Chondrocyte (in vitro differentiated cells): ENCODE measurements around the gene TMEM131L. TPM values are rescaled to one million over a fixed set of nuclear protein-coding genes. Genes with fewer than 3 reads are reported as not detected.

Experiments
- DNase-seq: peaks from one replicate; pipeline ENCODE4 v3.0.0; 2021; ENCODE audit warnings: mixed read lengths, low spot score
- H3K27ac Mint-ChIP-seq: one replicate; pipeline ENCODE4 v1.8.0; 2021; ENCODE audit warnings: mild to moderate bottlenecking, moderate library complexity, mixed read lengths; ENCODE audit not compliant: unreplicated experiment
- H3K27me3 Mint-ChIP-seq: 2 replicates; pipeline ENCODE4 v1.8.0; 2021; ENCODE audit warnings: low read depth, mixed read lengths
- H3K36me3 Mint-ChIP-seq: 2 replicates; pipeline ENCODE4 v1.8.0; 2021; ENCODE audit warnings: low read depth, mixed read lengths
- H3K4me1 Mint-ChIP-seq: 2 replicates; pipeline ENCODE4 v1.8.0; 2021; ENCODE audit warnings: low read depth, mild to moderate bottlenecking, mixed read lengths
- H3K4me3 Mint-ChIP-seq: one replicate; pipeline ENCODE4 v1.8.0; 2021; ENCODE audit warnings: mild to moderate bottlenecking, moderate library complexity, mixed read lengths; ENCODE audit not compliant: unreplicated experiment
- H3K9me3 Mint-ChIP-seq: 2 replicates; pipeline ENCODE4 v1.8.0; 2021; ENCODE audit warnings: low read depth, mixed read lengths
- total RNA-seq: library from RNA; stranded (reverse); gene quantifications from 3 replicates; pipeline ENCODE4 v1.2.1, GENCODE V29; 2021
- TF ChIP-seq, protein P1 (sequence below): fragments of 200-600 bp; sonication (generic); IDR thresholded peaks from 2 replicates; pipeline ENCODE4 v1.5.0; 2021; ENCODE audit warnings: antibody characterized with exemption, mild to moderate bottlenecking, moderate library complexity

TMEM131L gene
- total RNA-seq, 1 donor from 2014 or later = 8.4 TPM

DNA sequence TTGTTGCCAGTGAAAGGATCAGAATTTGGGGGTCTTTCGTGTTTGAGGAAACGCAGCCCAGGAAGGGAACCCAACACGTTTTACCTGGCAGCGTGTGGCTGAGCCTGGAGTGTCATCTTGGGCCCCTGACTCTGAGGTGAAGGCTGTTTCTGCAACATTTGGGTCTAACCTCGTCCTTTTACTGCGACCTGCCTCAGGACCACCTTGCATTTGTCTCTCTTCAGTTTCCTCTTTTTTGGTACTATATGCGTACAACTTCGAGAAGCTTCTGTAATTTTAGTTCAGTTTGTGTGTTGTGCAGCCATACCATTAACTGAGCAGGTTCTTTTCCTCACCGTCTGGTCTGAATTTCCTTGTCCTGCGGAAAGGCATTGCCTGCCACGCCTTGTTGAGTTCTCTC lies 61.5 kb downstream of the TMEM131L start:
- TF ChIP-seq, protein P1, sequence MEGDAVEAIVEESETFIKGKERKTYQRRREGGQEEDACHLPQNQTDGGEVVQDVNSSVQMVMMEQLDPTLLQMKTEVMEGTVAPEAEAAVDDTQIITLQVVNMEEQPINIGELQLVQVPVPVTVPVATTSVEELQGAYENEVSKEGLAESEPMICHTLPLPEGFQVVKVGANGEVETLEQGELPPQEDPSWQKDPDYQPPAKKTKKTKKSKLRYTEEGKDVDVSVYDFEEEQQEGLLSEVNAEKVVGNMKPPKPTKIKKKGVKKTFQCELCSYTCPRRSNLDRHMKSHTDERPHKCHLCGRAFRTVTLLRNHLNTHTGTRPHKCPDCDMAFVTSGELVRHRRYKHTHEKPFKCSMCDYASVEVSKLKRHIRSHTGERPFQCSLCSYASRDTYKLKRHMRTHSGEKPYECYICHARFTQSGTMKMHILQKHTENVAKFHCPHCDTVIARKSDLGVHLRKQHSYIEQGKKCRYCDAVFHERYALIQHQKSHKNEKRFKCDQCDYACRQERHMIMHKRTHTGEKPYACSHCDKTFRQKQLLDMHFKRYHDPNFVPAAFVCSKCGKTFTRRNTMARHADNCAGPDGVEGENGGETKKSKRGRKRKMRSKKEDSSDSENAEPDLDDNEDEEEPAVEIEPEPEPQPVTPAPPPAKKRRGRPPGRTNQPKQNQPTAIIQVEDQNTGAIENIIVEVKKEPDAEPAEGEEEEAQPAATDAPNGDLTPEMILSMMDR = no peak
- Mint-ChIP-seq H3K36me3 (no peaks in the 10 kb centered on the region), H3K4me3 (no peak overlapping the region), H3K9me3 (no peaks in the 10 kb centered on the region), H3K27me3 (no peaks in the 10 kb centered on the region), H3K27ac (no peak overlapping the region), H3K4me1 (peaks cover 27% of the 10 kb centered on the region)
- no peak for DNase-seq

DNA sequence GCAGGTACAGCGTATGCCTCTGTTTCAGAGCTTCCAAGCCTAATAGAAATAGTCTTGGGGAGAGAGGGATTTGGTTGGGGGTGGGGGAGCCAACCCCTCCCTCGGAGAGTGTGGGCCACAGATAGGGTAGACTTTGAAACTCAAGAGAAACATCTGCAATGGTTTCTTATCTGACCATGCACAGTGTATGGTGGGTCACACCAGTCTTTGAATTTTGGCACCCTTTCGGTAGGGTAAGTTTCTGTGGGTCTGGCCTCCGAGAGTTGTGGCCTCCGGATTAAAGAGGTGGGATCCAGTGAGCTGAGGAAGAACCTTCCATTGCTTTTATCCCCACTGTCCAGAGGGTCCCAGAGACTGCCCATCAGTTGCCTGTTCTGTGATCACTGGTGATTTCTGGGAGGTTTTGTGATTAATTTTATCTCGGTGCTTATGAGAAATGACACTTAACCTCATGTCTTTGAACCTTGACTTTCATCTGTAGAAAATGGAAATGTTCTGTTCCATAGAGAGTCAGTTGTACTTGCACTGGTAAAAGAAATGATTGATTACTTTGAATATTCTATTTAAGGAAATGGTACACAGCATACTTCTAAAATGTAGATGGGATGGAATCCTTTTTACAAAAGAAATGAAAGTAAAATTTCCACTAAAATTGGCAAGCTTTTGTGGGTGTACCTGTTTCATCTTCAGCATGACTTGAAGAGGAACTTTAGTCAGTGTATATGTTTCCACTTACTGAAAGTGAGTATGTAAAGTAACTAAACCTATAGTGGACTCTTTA lies 62.7 kb downstream of the TMEM131L start:
- TF ChIP-seq, protein P1 = no peak

DNA sequence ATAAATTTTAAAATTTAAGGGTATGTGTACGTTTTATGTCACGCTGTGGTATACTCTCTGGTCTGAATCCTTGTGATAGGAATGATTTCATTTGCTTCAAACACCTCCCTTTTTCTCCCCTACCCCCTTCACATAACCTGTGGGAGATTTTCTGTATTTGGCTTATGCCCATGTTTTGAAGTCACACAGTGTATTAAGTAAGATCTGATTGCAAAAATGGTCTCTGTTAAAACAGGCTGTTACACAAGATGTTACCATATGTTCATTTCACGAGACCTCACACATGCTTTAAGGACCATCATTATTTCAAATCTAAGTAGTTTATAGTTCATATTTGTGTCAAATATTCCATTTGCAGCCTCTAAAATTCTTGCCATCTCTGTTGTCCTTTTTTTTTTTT lies 63.5 kb downstream of the TMEM131L start:
- Mint-ChIP-seq H3K4me3 (no peak overlapping the region), H3K36me3 (no peaks in the 10 kb centered on the region)

More for the DNA sequence above, 62.7 kb downstream of the TMEM131L start:
- H3K4me1 Mint-ChIP-seq = peaks cover 17% of the 10 kb centered on the region
- H3K27me3 Mint-ChIP-seq = no peaks in the 10 kb centered on the region
- H3K9me3 Mint-ChIP-seq = no peaks in the 10 kb centered on the region
- no peak overlapping the region for H3K4me3 Mint-ChIP-seq
- H3K27ac Mint-ChIP-seq = no peak overlapping the region
- DNase-seq = no peak
- H3K36me3 Mint-ChIP-seq = no peaks in the 10 kb centered on the region

DNA sequence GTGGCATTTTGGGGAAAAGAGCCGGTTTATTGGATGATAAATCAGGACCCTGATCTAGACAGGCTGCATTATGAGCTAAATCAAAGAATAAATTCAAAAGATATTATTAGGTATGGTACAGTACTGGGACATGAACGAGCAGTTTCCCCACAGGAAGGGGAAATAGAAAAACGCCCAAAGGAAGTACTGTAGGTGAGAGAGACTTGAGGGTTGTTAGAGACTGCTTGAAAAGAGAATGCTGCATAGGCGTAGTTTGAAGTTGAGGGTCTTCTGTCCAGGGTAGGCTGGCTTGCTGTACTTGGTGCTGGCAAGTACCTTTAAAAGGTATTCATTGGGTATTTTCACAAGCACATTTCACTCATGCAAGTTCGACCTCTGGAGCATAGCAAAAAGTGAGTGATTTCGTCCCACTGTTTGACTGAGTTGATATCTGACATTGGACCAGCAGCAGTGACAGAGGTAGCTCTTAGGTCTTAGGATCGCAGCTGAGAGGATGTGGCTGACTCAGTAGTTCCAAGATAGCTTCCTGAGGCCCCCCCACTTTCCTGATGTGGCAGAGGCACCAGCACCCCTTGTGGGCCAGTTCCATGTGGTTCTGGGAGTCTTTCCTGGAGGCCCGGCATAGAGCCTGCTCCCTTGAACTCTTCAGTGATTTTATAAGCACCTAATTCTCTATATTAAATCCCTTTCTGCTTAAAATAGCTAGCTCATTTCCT lies 64.3 kb downstream of the TMEM131L start:
- Mint-ChIP-seq H3K27me3 (no peaks in the 10 kb centered on the region), H3K4me3 (no peak overlapping the region), H3K4me1 (peaks cover 12% of the 10 kb centered on the region), H3K36me3 (peaks cover 2% of the 10 kb centered on the region), H3K9me3 (no peaks in the 10 kb centered on the region), H3K27ac (no peak overlapping the region)
- TF ChIP-seq, protein P1 = no peak
- DNase-seq = no peak

More for the DNA sequence above, 63.5 kb downstream of the TMEM131L start:
- TF ChIP-seq, protein P1 = no peak
- no peak for DNase-seq
- H3K9me3 Mint-ChIP-seq = no peaks in the 10 kb centered on the region
- H3K27ac Mint-ChIP-seq = no peak overlapping the region
- peaks cover 12% of the 10 kb centered on the region for H3K4me1 Mint-ChIP-seq
- no peaks in the 10 kb centered on the region for H3K27me3 Mint-ChIP-seq

DNA sequence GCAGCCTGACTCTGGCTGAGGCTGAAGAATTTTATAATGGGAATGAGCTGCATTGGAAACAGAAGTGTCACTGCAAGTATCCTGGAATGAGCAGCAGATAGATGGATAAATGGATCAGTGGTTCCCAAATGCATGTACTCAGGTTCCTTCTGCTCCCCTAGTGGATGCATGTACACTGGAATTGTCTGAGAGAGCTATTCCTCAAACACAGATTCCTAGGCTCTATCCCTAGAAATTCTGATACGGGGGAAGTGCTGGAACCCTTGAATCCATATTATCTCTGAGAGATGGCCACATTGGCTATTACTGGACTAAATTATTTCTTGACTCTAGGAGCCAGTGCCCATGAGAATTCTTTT lies 64.8 kb downstream of the TMEM131L start:
- TF ChIP-seq, protein P1 = peak; percentile 35
- no peak overlapping the region for H3K27ac Mint-ChIP-seq
- H3K4me1 Mint-ChIP-seq = peaks cover 12% of the 10 kb centered on the region

More for the DNA sequence above, 64.8 kb downstream of the TMEM131L start:
- no peak for DNase-seq
- H3K27me3 Mint-ChIP-seq = no peaks in the 10 kb centered on the region
- H3K4me3 Mint-ChIP-seq = no peak overlapping the region
- H3K36me3 Mint-ChIP-seq = peaks cover 2% of the 10 kb centered on the region
- no peaks in the 10 kb centered on the region for H3K9me3 Mint-ChIP-seq
